Esophagus squamous epithelium (tissue), 5 donors: Measurements from ENCODE around the gene DNAH7. TPM values are rescaled to one million over a fixed set of nuclear protein-coding genes. Genes with fewer than 3 reads are reported as not detected.
"Not testable (repeated sequence)": the region's sequence is repeated elsewhere in the genome, so short reads cannot be mapped to it uniquely, and the experiment has no call there.

Source experiments
- DNase-seq: peaks from one replicate; lab custom pipeline; 2025; lab: John Stamatoyannopoulos, UW
- H3K27ac ChIP-seq, 4 donors: fragments of 200-600 bp; sonication (generic); one replicate each; pipeline ENCODE4 v1.5.1; 2016 to 2019; ENCODE audit warnings: mild to moderate bottlenecking in 1 of 4
- H3K27me3 ChIP-seq, 4 donors: fragments of 200-600 bp; sonication (generic); 1 replicate in 3 of 4; 2 replicates in 1 of 4; pipeline versions ENCODE4 v1.5.1 to v1.6.0; 2017 to 2021; ENCODE audit warnings: antibody characterized with exemption in 1 of 4
- H3K36me3 ChIP-seq, 3 donors: fragments of 200-600 bp; sonication (generic); one replicate each; pipeline ENCODE4 v1.5.1; 2016 to 2019
- H3K4me1 ChIP-seq, 3 donors: fragments of 200-600 bp; sonication (generic); one replicate each; pipeline ENCODE4 v1.5.1; 2017 to 2019
- H3K4me3 ChIP-seq, 4 donors: fragments of 200-600 bp; sonication (generic); 1 replicate in 3 of 4; 2 replicates in 1 of 4; pipeline ENCODE4 v1.5.1; 2016 to 2019; ENCODE audit warnings: mild to moderate bottlenecking in 2 of 4, moderate library complexity in 1 of 4
- H3K9me3 ChIP-seq, 3 donors: fragments of 200-600 bp; sonication (generic); one replicate each; pipeline ENCODE4 v1.5.1; 2016 to 2019
- CTCF ChIP-seq, 6 experiments: fragments of 450-650 bp in 4 of 6; fragments of 200-600 bp in 2 of 6; sonication (generic) in 2 of 6; IDR thresholded peaks; one replicate each; pipeline ENCODE4 v1.5.1; 2016 to 2019; ENCODE audit warnings: antibody characterized with exemption in 6 of 6, mild to moderate bottlenecking in 4 of 6, moderate library complexity in 4 of 6
- POLR2A ChIP-seq, 4 donors: fragments of 450-650 bp; IDR thresholded peaks; one replicate each; pipeline ENCODE4 v1.6.1; 2017; ENCODE audit warnings: antibody characterized with exemption in 4 of 4, mild to moderate bottlenecking in 4 of 4, moderate library complexity in 3 of 4
- WGBS, 2 donors: methylation state at CpG; one replicate each; pipeline ENCODE4 v1.1.5; 2018; 5-methylcytosine and 5-hydroxymethylcytosine counted together
- intact Hi-C: fragments of 100-400 bp; cut with DNase I; formaldehyde crosslinking; loops from one replicate; pipeline ENCODE4 v1.15.0; 2022
- total RNA-seq, 4 donors: library from RNA; depleted of rRNA; stranded (reverse); fragments of >200 nt; gene quantifications; one replicate each; pipeline ENCODE4 v1.1.0, GENCODE V29; 2016
- donor health status: DM: yes; HTN: yes; CAD: no.

Gene DNAH7
- total RNA-seq, 4 donors from 2014 or later = 0.15 to 0.76 (median 0.28) TPM

GRCh38 chr2:195696012-195696411, 372.6 kb downstream of the DNAH7 start:
- no peak for DNase-seq
- Histone ChIP-seq H3K36me3 (peaks cover 0 to 8% (median 0%) of the 10 kb centered on the region in 3 donors), H3K27ac (no peak overlapping the region), H3K27me3 (no peaks in the 10 kb centered on the region), H3K4me1 (no peaks in the 10 kb centered on the region), H3K9me3 (peaks cover 0 to 14% (median 9%) of the 10 kb centered on the region in 3 donors), H3K4me3 (no peak overlapping the region)
- intact Hi-C loops = no loop called here
- no peak for TF ChIP-seq POLR2A (IDR thresholded peaks at IDR 0.05)
- no peak for TF ChIP-seq CTCF (IDR thresholded peaks at IDR 0.05)
- WGBS, 2 donors = 79 to 83% methylated on average over 1 of the region's 1 CpG

- 81 to 88% methylated on average over 4 to 7 of the region's 8 CpGs for WGBS, 2 donors
- no peak overlapping the region for H3K4me3 ChIP-seq
- H3K27me3 ChIP-seq = no peaks in the 10 kb centered on the region
- no peak for DNase-seq
- H3K27ac ChIP-seq = no peak overlapping the region
- H3K4me1 ChIP-seq = no peaks in the 10 kb centered on the region
- H3K36me3 ChIP-seq = peaks cover 0 to 8% (median 0%) of the 10 kb centered on the region in 3 donors
- H3K9me3 ChIP-seq = peaks cover 0 to 5% (median 2%) of the 10 kb centered on the region in 3 donors
- intact Hi-C loops = no loop called here
- TF ChIP-seq CTCF (IDR thresholded peaks at IDR 0.05) (no peak), POLR2A (IDR thresholded peaks at IDR 0.05) (no peak)
Observed at GRCh38 chr2:195695002-195695631, 373.5 kb downstream of the DNAH7 start.

- Histone ChIP-seq H3K27ac (no peak overlapping the region), H3K4me1 (no peaks in the 10 kb centered on the region), H3K4me3 (no peak overlapping the region), H3K27me3 (no peaks in the 10 kb centered on the region), H3K9me3 (no peaks in the 10 kb centered on the region), H3K36me3 (peaks cover 0 to 8% (median 0%) of the 10 kb centered on the region in 3 donors)
- intact Hi-C loops = no loop called here
- 93 to 98% methylated on average over 7 of the region's 7 CpGs for WGBS, 2 donors
- TF ChIP-seq CTCF (IDR thresholded peaks at IDR 0.05) = no peak
- no peak for TF ChIP-seq POLR2A (IDR thresholded peaks at IDR 0.05)
- DNase-seq = no peak
Observed at GRCh38 chr2:195694553-195694952, 374.1 kb downstream of the DNAH7 start.

- DNase-seq, H3K9me3 ChIP-seq, H3K27ac ChIP-seq, H3K36me3 ChIP-seq, H3K27me3 ChIP-seq, H3K4me3 ChIP-seq, intact Hi-C loops, H3K4me1 ChIP-seq: not testable (repeated sequence)
- 75 to 89% methylated on average over 3 of the region's 3 CpGs for WGBS, 2 donors
Observed at GRCh38 chr2:195692531-195692930, 376.1 kb downstream of the DNAH7 start.

Other genes with a start within 250 kb of the DNAH7 start
- gene STK17B, start 102.7 kb upstream of the DNAH7 start, total RNA-seq = 10 to 100 TPM in 3 of 4 donors, 1 to 10 TPM in 1; 7.9 to 32.2 (median 18.2) TPM